Measurements from ENCODE around the gene ARNT2.

ARNT2 gene

GRCh38 chr15:80374441-80374840 is 29.7 kb upstream of the ARNT2 start:
- Histone ChIP-seq H3K9ac (ENCODE audit: low read depth, low read length, poor library complexity) (no peak overlapping the region), H3K79me1 (ENCODE audit: low read depth, low read length) (no peaks in the 10 kb centered on the region), H3K23ac (ENCODE audit: low read depth, low read length, poor library complexity) (no peak overlapping the region), H3K9me3 (replicated peaks in 1 of 2; ENCODE audit: control insufficient read depth in 2 of 2, insufficient read depth in 1 of 2, low read depth in 1 of 2, low read length in 2 of 2) (no peaks in the 10 kb centered on the region), H2BK12ac (ENCODE audit: low read length) (no peak overlapping the region), H4K91ac (ENCODE audit: low read depth, low read length, poor library complexity) (no peak overlapping the region), H4K8ac (ENCODE audit: low read depth, low read length) (no peak overlapping the region), H3K4ac (ENCODE audit: low read length) (no peak overlapping the region), H3K4me2 (ENCODE audit: insufficient read depth, low read length, poor library complexity, severe bottlenecking) (no peak overlapping the region), H3K27me3 (ENCODE audit: control insufficient read depth in 3 of 3, insufficient read depth in 3 of 3, low read depth in 1 of 3, low read length in 3 of 3) (no peaks in the 10 kb centered on the region), H3K27ac (replicated peaks; ENCODE audit: low read length) (no peak overlapping the region), H2BK120ac (ENCODE audit: low read depth, low read length) (no peak overlapping the region), H2AK5ac (ENCODE audit: low read depth, low read length) (no peak overlapping the region), H2BK5ac (ENCODE audit: low read length) (no peak overlapping the region), H3K36me3 (replicated peaks in 1 of 2; ENCODE audit: control insufficient read depth in 2 of 2, insufficient read depth in 2 of 2, low read length in 2 of 2) (no peaks in the 10 kb centered on the region), H3K4me3 (ENCODE audit: low read length in 2 of 2) (no peak overlapping the region), H2AFZ (ENCODE audit: low read length) (no peak overlapping the region), H3K18ac (ENCODE audit: low read length) (no peak overlapping the region), H2BK15ac (ENCODE audit: low read length) (no peak overlapping the region), H3K4me1 (ENCODE audit: control insufficient read depth in 2 of 2, insufficient read depth in 1 of 2, low read depth in 1 of 2, low read length in 2 of 2) (no peaks in the 10 kb centered on the region), H3K14ac (ENCODE audit: low read length) (no peak overlapping the region)
- DNase-seq (ENCODE audit: low spot score): no peak
- whole genome bisulfite sequencing, 2 donors (ENCODE audit: extremely low coverage in 2 of 2, insufficient read length in 2 of 2, insufficient replicate concordance in 1 of 2): no CpG with 5 or more reads among the region's 4 CpGs

- no CpG with 5 or more reads among the region's 4 CpGs for WGBS, 2 donors (ENCODE audit: extremely low coverage in 2 of 2, insufficient read length in 2 of 2, insufficient replicate concordance in 1 of 2)
- H2AK5ac ChIP-seq (ENCODE audit: low read depth, low read length): no peak overlapping the region
- H3K4ac ChIP-seq (ENCODE audit: low read length): no peak overlapping the region
- H3K4me3 ChIP-seq (ENCODE audit: low read length in 2 of 2): no peak overlapping the region
- no peaks in the 10 kb centered on the region for H3K79me1 ChIP-seq (ENCODE audit: low read depth, low read length)
- H4K91ac ChIP-seq (ENCODE audit: low read depth, low read length, poor library complexity): no peak overlapping the region
- no peak overlapping the region for H2BK5ac ChIP-seq (ENCODE audit: low read length)
- no peaks in the 10 kb centered on the region for H3K9me3 ChIP-seq (replicated peaks in 1 of 2; ENCODE audit: control insufficient read depth in 2 of 2, insufficient read depth in 1 of 2, low read depth in 1 of 2, low read length in 2 of 2)
- H3K9ac ChIP-seq (ENCODE audit: low read depth, low read length, poor library complexity): no peak overlapping the region
- H3K36me3 ChIP-seq (replicated peaks in 1 of 2; ENCODE audit: control insufficient read depth in 2 of 2, insufficient read depth in 2 of 2, low read length in 2 of 2): no peaks in the 10 kb centered on the region
- no peak overlapping the region for H4K8ac ChIP-seq (ENCODE audit: low read depth, low read length)
- no peak overlapping the region for H3K27ac ChIP-seq (replicated peaks; ENCODE audit: low read length)
- H3K4me2 ChIP-seq (ENCODE audit: insufficient read depth, low read length, poor library complexity, severe bottlenecking): no peak overlapping the region
- H2AFZ ChIP-seq (ENCODE audit: low read length): no peak overlapping the region
- no peak overlapping the region for H2BK15ac ChIP-seq (ENCODE audit: low read length)
- no peak overlapping the region for H2BK12ac ChIP-seq (ENCODE audit: low read length)
- H2BK120ac ChIP-seq (ENCODE audit: low read depth, low read length): no peak overlapping the region
- no peak overlapping the region for H3K14ac ChIP-seq (ENCODE audit: low read length)
- H3K27me3 ChIP-seq (ENCODE audit: control insufficient read depth in 3 of 3, insufficient read depth in 3 of 3, low read depth in 1 of 3, low read length in 3 of 3): no peaks in the 10 kb centered on the region
- H3K23ac ChIP-seq (ENCODE audit: low read depth, low read length, poor library complexity): no peak overlapping the region
- no peak overlapping the region for H3K18ac ChIP-seq (ENCODE audit: low read length)
- H3K4me1 ChIP-seq (ENCODE audit: control insufficient read depth in 2 of 2, insufficient read depth in 1 of 2, low read depth in 1 of 2, low read length in 2 of 2): peaks cover 6 to 13% of the 10 kb centered on the region in 2 donors
- no peak for DNase-seq (ENCODE audit: low spot score)
Observed at GRCh38 chr15:80375968-80376891, 28.0 kb upstream of the ARNT2 start.

- H2BK12ac ChIP-seq (ENCODE audit: low read length): no peak overlapping the region
- H3K27me3 ChIP-seq (ENCODE audit: control insufficient read depth in 3 of 3, insufficient read depth in 3 of 3, low read depth in 1 of 3, low read length in 3 of 3): no peaks in the 10 kb centered on the region
- no peak overlapping the region for H4K8ac ChIP-seq (ENCODE audit: low read depth, low read length)
- no peak overlapping the region for H3K23ac ChIP-seq (ENCODE audit: low read depth, low read length, poor library complexity)
- no peak overlapping the region for H3K4me2 ChIP-seq (ENCODE audit: insufficient read depth, low read length, poor library complexity, severe bottlenecking)
- no CpG with 5 or more reads among the region's 4 CpGs for WGBS, 2 donors (ENCODE audit: extremely low coverage in 2 of 2, insufficient read length in 2 of 2, insufficient replicate concordance in 1 of 2)
- no peak overlapping the region for H2BK15ac ChIP-seq (ENCODE audit: low read length)
- H2BK5ac ChIP-seq (ENCODE audit: low read length): no peak overlapping the region
- H4K91ac ChIP-seq (ENCODE audit: low read depth, low read length, poor library complexity): no peak overlapping the region
- H2AFZ ChIP-seq (ENCODE audit: low read length): peak overlapping the region; percentile 77
- no peak overlapping the region for H3K4ac ChIP-seq (ENCODE audit: low read length)
- no peaks in the 10 kb centered on the region for H3K36me3 ChIP-seq (replicated peaks in 1 of 2; ENCODE audit: control insufficient read depth in 2 of 2, insufficient read depth in 2 of 2, low read length in 2 of 2)
- no peaks in the 10 kb centered on the region for H3K79me1 ChIP-seq (ENCODE audit: low read depth, low read length)
- no peak overlapping the region for H3K14ac ChIP-seq (ENCODE audit: low read length)
- no peak overlapping the region for H2BK120ac ChIP-seq (ENCODE audit: low read depth, low read length)
- H3K4me1 ChIP-seq (ENCODE audit: control insufficient read depth in 2 of 2, insufficient read depth in 1 of 2, low read depth in 1 of 2, low read length in 2 of 2): peaks cover 6 to 13% of the 10 kb centered on the region in 2 donors
- no peak overlapping the region for H3K9ac ChIP-seq (ENCODE audit: low read depth, low read length, poor library complexity)
- H3K27ac ChIP-seq (replicated peaks; ENCODE audit: low read length): no peak overlapping the region
- H3K9me3 ChIP-seq (replicated peaks in 1 of 2; ENCODE audit: control insufficient read depth in 2 of 2, insufficient read depth in 1 of 2, low read depth in 1 of 2, low read length in 2 of 2): no peaks in the 10 kb centered on the region
- no peak for DNase-seq (ENCODE audit: low spot score)
- no peak overlapping the region for H3K18ac ChIP-seq (ENCODE audit: low read length)
- H3K4me3 ChIP-seq (ENCODE audit: low read length in 2 of 2): peak overlapping the region in 1 of 2 donors; percentile 15
- H2AK5ac ChIP-seq (ENCODE audit: low read depth, low read length): no peak overlapping the region
Observed at GRCh38 chr15:80379693-80380092, 24.5 kb upstream of the ARNT2 start.

GRCh38 chr15:80380154-80380553 is 24.0 kb upstream of the ARNT2 start:
- no peak overlapping the region for H4K91ac ChIP-seq (ENCODE audit: low read depth, low read length, poor library complexity)
- no CpG with 5 or more reads among the region's 3 CpGs for WGBS, 2 donors (ENCODE audit: extremely low coverage in 2 of 2, insufficient read length in 2 of 2, insufficient replicate concordance in 1 of 2)
- no peak overlapping the region for H3K4ac ChIP-seq (ENCODE audit: low read length)
- H3K27ac ChIP-seq (replicated peaks; ENCODE audit: low read length): no peak overlapping the region
- no peak overlapping the region for H3K9ac ChIP-seq (ENCODE audit: low read depth, low read length, poor library complexity)
- no peaks in the 10 kb centered on the region for H3K79me1 ChIP-seq (ENCODE audit: low read depth, low read length)
- H2BK12ac ChIP-seq (ENCODE audit: low read length): no peak overlapping the region
- H3K4me2 ChIP-seq (ENCODE audit: insufficient read depth, low read length, poor library complexity, severe bottlenecking): no peak overlapping the region
- peak overlapping the region; percentile 77 for H2AFZ ChIP-seq (ENCODE audit: low read length)
- no peak overlapping the region for H2BK5ac ChIP-seq (ENCODE audit: low read length)
- no peak for DNase-seq (ENCODE audit: low spot score)
- H3K9me3 ChIP-seq (replicated peaks in 1 of 2; ENCODE audit: control insufficient read depth in 2 of 2, insufficient read depth in 1 of 2, low read depth in 1 of 2, low read length in 2 of 2): no peaks in the 10 kb centered on the region
- H2BK120ac ChIP-seq (ENCODE audit: low read depth, low read length): no peak overlapping the region
- H3K4me1 ChIP-seq (ENCODE audit: control insufficient read depth in 2 of 2, insufficient read depth in 1 of 2, low read depth in 1 of 2, low read length in 2 of 2): peaks cover 6 to 13% of the 10 kb centered on the region in 2 donors
- H2AK5ac ChIP-seq (ENCODE audit: low read depth, low read length): no peak overlapping the region
- no peak overlapping the region for H2BK15ac ChIP-seq (ENCODE audit: low read length)
- H3K36me3 ChIP-seq (replicated peaks in 1 of 2; ENCODE audit: control insufficient read depth in 2 of 2, insufficient read depth in 2 of 2, low read length in 2 of 2): no peaks in the 10 kb centered on the region
- H3K27me3 ChIP-seq (ENCODE audit: control insufficient read depth in 3 of 3, insufficient read depth in 3 of 3, low read depth in 1 of 3, low read length in 3 of 3): no peaks in the 10 kb centered on the region
- H3K23ac ChIP-seq (ENCODE audit: low read depth, low read length, poor library complexity): no peak overlapping the region
- H3K14ac ChIP-seq (ENCODE audit: low read length): no peak overlapping the region
- H4K8ac ChIP-seq (ENCODE audit: low read depth, low read length): no peak overlapping the region
- H3K4me3 ChIP-seq (ENCODE audit: low read length in 2 of 2): peak overlapping the region in 1 of 2 donors; percentile 15
- no peak overlapping the region for H3K18ac ChIP-seq (ENCODE audit: low read length)

Data from neuronal stem cell (in vitro differentiated cells).